Fibroblast of the aortic adventitia (primary cell): ENCODE measurements around the gene PNPO. TPM values are rescaled to one million over a fixed set of nuclear protein-coding genes. Genes with fewer than 3 reads are reported as not detected.
"Not testable (repeated sequence)": the region's sequence is repeated elsewhere in the genome, so short reads cannot be mapped to it uniquely, and the experiment has no call there.

Experiments used
- DNase-seq: peaks from one replicate; pipeline ENCODE4 v3.0.0-alpha.2; 2010; ENCODE audit warnings: low read depth
- H3K4me3 ChIP-seq: 2 replicates; pipeline ENCODE4 v1.5.1; 2011; ENCODE audit warnings: low read depth, mild to moderate bottlenecking, control low read depth, low read length, moderate library complexity
- CTCF ChIP-seq: IDR thresholded peaks from 2 replicates; pipeline ENCODE4 v1.5.1; 2011; ENCODE audit warnings: mild to moderate bottlenecking, low read length, control low read depth, inconsistent platforms; ENCODE audit not compliant: insufficient read depth
- total RNA-seq: library from RNA; depleted of rRNA; stranded (reverse); fragments of >200 nt; gene quantifications from 2 replicates; pipeline ENCODE4 v1.2.3, GENCODE V29; 2012; ENCODE audit warnings: low replicate concordance

PNPO gene
- total RNA-seq, 1 donor = 44.9 TPM

GRCh38 chr17:47981462-47981861 lies 40.1 kb downstream of the PNPO start:
- no peak for DNase-seq
- TF ChIP-seq CTCF = no peak
- H3K4me3 ChIP-seq = no peak overlapping the region

GRCh38 chr17:47982091-47982617 lies 40.8 kb downstream of the PNPO start:
- DNase-seq = no peak
- TF ChIP-seq CTCF = no peak
- H3K4me3 ChIP-seq = no peak overlapping the region

GRCh38 chr17:47982645-47983390 lies 41.4 kb downstream of the PNPO start:
- TF ChIP-seq CTCF = no peak
- DNase-seq = no peak
- no peak overlapping the region for H3K4me3 ChIP-seq

GRCh38 chr17:47983492-47984223 lies 42.3 kb downstream of the PNPO start:
- no peak for TF ChIP-seq CTCF
- peak; percentile 64 for DNase-seq
- H3K4me3 ChIP-seq = no peak overlapping the region

- H3K4me3 ChIP-seq = no peak overlapping the region
- DNase-seq = no peak
- no peak for TF ChIP-seq CTCF
These were observed 45.1 kb downstream of the PNPO start for GRCh38 chr17:47986520-47986919.

GRCh38 chr17:47987240-47987835 lies 46.0 kb downstream of the PNPO start:
- DNase-seq = no peak
- TF ChIP-seq CTCF = no peak
- H3K4me3 ChIP-seq = no peak overlapping the region

GRCh38 chr17:47988445-47988844 lies 47.1 kb downstream of the PNPO start:
- not testable (repeated sequence) for DNase-seq

More at GRCh38 chr17:47988445-47988844, 47.1 kb downstream of the PNPO start:
- H3K4me3 ChIP-seq = not testable (repeated sequence)
